ENCODE results near the gene SH3RF3.

The SH3RF3 gene

DNA sequence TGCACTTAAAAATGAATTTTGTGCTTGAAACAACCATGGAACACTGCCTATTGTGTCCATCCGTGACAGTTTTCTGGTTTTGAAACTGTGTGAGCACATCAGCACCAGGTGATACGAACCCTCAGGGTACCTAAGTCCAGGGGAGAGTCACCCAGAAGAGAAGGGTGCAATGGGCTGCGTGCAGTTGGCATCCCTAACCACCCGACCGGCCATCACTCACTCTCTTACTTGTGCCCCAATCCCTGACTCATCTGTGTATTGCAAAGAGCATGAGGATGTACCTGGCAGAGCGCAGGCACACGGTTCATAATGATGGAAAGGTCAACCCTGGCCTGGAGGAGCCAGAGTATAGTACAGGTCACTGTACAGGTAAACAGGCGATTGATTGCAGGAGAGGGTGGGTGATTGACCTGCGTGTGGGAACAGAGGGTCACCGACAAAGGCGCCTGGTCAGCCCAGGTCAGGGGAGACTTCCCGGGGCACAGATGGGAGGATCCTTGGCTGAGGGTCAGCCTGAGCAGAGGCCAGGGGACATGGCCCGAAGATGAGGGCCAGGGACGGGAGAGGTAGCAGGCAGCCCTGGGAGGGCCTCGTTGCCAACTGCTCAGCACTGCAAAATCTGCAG lies 324.5 kb downstream of the SH3RF3 start:
- DNase-seq (ENCODE audit: low read depth) = no peak

DNA sequence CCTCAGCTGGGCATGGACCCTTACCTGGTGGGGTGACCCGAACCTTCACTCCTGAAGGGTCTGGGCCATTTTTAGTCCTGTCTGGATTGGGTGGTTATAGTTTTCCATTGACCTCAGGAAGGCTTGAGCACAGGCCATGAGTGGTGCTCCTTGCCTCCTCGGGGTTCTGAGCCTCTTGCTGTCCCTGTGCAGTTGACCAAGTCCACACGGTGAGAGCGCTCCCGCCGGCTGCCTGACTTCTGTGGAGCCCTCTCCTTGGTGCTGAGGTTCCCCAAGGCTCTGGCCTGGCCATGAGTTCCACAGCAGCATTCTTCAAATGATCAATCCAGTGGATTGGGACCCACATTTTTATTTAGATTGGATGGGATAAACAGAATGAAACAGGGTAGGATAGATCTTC lies 325.3 kb downstream of the SH3RF3 start:
- DNase-seq (ENCODE audit: low read depth) = no peak

DNA sequence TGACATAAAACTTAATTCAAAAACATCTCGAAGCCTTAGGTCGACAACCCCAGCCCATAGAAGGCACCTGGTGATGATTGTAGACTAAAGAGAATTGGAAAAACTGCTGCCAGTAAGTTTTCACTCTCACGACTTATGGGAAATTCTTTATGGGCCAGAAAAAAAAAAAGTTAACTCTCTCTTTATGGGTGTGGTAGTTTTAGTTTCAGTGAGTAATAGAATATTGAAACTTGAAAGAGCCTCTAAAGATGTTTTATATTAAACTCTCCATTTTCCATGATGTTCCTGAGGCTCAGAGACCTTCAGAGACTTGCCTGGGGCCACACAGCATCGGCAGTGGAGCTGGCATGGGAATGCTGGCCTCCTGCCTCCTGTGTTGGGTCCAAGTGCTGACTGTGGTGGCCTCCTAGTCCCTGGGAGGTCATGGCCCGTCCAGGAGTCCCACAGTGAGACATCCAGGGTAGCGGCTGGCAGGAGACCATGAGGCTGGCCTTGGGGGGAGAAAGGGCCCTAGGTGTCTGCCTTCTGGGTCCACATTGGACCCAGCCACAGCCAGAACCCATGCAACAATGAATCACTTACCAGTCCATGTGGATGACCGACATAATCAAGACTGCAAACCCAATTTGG lies 325.9 kb downstream of the SH3RF3 start:
- DNase-seq (ENCODE audit: low read depth) = no peak

- no peak for DNase-seq (ENCODE audit: low read depth)
Measured at GRCh38 chr2:109455731-109456691, 327.0 kb downstream of the SH3RF3 start.

GRCh38 chr2:109456776-109457175 lies 327.8 kb downstream of the SH3RF3 start:
- DNase-seq (ENCODE audit: low read depth) = no peak

GRCh38 chr2:109457366-109457765 lies 328.4 kb downstream of the SH3RF3 start:
- DNase-seq (ENCODE audit: low read depth) = no peak

DNA sequence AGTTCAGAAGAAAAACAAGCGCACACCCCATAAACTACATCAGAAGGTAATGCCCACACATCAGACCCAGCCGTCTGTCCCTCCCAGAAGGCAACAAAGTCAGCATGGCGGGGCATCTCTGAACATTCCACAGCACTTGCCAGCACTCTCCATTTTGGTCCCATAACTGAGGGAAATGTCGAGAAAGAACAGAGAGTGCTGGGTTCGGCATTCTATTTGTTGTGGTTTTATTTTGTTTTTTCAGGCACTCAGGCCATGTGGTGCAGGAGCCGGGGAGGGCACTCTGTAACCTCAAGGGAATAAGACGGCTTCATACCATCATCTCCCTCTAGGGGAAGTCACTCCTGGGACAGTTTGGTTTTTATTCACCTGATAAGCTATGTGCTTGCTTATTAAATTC lies 328.8 kb downstream of the SH3RF3 start:
- DNase-seq (ENCODE audit: low read depth) = no peak

DNA sequence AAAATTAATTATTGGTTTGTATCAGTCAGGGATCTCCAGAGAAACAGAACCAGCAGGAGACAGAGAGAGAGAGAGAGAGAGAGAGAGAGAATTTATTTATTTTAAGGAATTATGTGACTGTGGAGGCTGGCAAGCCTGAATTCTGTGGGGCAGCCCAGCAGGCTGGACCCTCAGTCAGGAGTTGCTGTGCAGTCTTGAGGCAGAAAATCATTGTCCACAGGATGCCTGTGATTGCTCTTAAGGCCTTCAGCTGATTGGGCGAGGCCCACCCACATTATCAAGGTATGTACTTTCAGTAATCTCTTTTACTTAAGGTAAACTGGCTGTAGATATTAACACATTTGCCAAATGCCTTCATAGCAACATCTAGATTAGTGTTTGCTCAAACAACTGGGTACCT lies 329.5 kb downstream of the SH3RF3 start:
- DNase-seq (ENCODE audit: low read depth) = no peak

- no peak for DNase-seq (ENCODE audit: low read depth)
Measured at GRCh38 chr2:109459485-109459884, 330.5 kb downstream of the SH3RF3 start.

GRCh38 chr2:109460553-109461324 lies 331.7 kb downstream of the SH3RF3 start:
- no peak for DNase-seq (ENCODE audit: low read depth)

DNA sequence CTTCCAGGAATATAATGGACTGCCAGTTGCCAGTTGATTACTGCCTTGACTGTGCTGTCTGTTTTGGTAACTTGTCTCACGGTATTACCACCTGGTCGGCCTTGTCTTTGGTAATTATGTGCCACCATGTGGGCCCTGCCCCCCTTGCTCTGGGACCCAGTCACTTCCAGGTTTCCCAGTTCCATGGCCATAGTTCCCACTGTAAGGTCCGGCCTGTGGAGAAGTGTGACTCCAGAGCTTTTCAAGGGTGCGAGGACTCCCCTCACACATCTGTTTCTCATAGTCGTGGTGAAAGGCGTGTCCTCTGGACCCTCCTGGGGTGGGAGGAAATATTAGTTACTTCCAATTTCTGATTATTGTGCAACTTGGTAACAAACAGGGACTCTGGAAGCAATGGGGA lies 334.2 kb downstream of the SH3RF3 start:
- DNase-seq (ENCODE audit: low read depth) = no peak

DNA sequence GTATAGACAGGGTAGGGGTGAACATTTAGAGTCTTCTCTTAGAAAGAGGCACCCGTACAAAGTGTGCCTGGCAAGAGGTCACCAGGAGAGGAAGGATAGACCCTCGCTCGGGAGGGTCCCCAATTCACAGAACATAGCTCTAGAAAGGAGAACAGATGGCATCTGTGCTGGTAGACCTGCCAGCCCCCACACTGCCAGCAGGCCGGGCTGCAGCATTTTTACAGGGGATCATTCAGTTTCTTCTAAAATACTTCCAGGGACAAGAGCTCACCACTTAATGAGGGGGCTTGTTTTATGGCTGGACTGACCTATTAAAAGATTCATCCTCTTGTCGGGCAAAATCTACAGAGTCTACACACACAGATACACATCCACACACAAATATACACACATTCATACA lies 334.9 kb downstream of the SH3RF3 start:
- DNase-seq (ENCODE audit: low read depth) = no peak

DNA sequence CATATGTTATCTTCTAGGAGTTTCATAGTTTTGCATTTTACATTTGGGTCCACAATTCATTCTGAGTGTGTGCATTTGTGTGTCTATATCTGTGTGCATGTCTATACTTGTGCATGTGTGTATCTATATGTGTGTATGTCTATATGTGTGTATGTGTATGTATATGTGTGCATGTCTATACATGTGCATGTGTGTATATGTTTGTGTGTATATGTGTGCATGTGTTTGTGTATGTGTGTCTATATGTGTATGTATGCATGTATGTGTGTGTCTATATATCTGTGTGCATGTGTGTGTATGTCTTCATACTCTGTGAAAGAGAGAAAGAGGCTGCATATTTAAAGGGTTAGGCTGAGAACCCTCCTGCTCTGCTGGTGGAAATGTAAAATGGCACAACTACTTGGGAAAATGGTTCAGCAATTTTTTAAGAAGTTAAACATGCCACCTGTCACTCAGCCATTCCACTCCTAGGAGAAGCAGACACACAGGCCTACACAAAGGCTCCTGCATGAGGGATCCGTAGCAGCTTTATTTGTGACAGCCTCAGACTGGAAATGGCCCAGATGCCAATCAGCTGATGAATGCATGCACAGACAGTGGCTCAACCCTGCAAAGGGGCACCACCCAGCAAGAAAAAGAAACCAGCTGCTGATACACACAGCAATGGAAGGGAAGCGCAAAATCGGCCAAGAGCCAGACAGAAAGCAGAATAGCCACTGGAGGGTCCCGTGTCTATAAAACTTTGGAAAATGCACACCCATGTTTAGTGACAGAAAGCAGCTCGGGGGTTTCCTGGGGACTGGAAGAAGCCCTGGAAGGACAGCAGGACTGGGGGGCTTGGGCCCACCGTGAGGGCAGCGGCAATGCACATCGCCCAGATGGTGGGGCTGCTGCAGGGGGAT lies 337.9 kb downstream of the SH3RF3 start:
- no peak for DNase-seq (ENCODE audit: low read depth)

DNA sequence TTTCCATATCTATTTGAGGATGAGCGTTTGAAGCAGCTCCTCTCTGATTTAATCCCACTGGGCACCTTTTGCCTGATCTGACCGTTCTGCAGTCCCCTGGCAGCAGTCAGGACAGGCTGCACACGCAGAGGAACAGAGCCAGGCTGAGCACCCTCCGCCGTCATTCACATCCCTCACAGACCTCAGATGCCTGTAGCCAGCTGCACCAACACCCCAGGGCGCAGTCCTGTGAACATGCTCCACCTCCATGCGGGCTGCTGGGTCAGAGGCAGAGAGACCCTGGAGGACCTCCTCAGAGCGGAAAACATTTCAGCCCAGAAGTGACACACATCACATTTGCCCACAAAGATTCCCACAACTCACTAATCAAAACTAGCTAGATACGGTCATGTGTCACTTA lies 338.7 kb downstream of the SH3RF3 start:
- DNase-seq (ENCODE audit: low read depth) = no peak

DNA sequence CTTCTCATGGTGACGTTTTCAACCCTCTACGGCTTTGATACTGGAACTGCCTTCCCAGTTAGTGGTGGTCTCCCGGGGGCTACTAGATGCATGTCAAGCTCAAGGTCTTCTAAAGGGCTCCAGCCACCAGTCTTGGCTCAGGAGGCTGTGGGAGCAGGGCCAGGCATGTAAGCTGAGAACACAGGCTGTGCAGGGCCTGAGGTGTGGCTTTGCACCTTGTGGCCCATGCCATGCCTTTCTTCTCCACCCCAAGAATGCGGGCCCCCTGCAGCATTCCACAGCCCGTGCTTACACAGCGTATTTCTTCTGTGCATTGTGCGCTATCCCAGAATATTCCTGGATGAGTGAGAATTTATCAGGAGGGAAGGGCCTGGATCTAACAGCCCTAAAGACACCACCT lies 339.9 kb downstream of the SH3RF3 start:
- DNase-seq (ENCODE audit: low read depth) = no peak

- DNase-seq (ENCODE audit: low read depth) = no peak
Measured at GRCh38 chr2:109471658-109472057, 342.7 kb downstream of the SH3RF3 start.

DNA sequence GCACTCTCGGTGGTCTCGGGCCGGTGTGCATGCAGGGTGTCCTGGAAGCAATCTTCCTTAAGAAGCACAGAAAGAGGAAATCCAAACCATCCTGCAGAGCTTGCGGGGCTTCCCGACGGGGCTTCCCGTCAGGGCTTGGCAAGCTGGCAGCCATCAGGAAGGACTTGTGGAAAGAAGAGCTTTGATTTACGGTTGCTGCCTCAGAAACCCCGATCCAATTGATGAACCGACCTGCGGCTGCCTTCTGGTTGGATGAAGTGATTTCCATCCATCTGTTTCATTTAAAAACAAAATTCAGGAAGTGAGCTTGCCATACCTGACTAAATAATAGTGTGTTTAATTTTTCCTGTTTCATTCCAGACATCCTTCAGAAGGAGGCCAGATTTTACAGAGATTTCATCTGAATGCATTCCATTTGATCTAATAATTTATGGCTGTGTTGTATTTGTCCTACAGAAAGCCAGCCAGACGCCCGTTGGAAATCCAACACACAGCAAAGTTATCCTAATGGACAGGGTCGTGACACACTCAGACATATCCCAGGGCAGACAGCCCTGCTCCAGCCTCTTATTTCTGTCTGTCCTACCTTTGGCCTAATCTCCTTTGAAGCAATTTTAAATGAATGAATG lies 343.4 kb downstream of the SH3RF3 start:
- no peak for DNase-seq (ENCODE audit: low read depth)

- DNase-seq (ENCODE audit: low read depth) = no peak
Measured at GRCh38 chr2:109472974-109473373, 344.0 kb downstream of the SH3RF3 start.

- DNase-seq (ENCODE audit: low read depth) = no peak
Measured at GRCh38 chr2:109473616-109474318, 344.8 kb downstream of the SH3RF3 start.

GRCh38 chr2:109474319-109474825 lies 345.4 kb downstream of the SH3RF3 start:
- DNase-seq (ENCODE audit: low read depth) = no peak

Data from amniotic epithelial cell (primary cell).